Loucy (cell line): ENCODE measurements around the gene PARD3B.

Experiments used
- EZH2phosphoT487 ChIP-seq: fragments of 200-600 bp; IDR thresholded peaks from 2 replicates; pipeline ENCODE4 v1.6.1; 2018; ENCODE audit warnings: antibody characterized with exemption, mild to moderate bottlenecking, moderate library complexity, borderline replicate concordance
- TF ChIP-seq, protein P1 (sequence below): fragments of 200-600 bp; sonication (generic); conservative IDR thresholded peaks from 2 replicates; pipeline ENCODE4 v1.5.1; 2014; ENCODE audit warnings: mild to moderate bottlenecking, antibody characterized with exemption, low read length

DNA sequence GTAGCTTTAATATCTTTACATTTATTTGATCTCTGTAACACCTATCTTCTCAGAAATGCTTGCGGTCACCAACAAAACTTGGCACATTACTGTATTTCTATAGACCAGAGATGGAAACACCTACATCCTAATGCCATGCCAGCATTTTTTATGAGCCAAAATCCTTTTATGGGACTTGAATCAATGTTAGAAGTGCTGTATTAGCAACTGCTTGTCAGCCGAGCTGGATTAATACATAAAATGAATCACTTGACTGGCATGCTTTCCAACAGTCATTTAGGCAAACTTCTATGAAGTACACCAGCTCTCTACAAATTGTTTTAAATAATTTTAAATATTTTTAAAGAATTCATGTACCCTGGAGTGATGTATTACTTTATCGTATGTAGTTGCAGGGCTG, 864.1 kb downstream of the PARD3B start:
- TF ChIP-seq, protein P1, sequence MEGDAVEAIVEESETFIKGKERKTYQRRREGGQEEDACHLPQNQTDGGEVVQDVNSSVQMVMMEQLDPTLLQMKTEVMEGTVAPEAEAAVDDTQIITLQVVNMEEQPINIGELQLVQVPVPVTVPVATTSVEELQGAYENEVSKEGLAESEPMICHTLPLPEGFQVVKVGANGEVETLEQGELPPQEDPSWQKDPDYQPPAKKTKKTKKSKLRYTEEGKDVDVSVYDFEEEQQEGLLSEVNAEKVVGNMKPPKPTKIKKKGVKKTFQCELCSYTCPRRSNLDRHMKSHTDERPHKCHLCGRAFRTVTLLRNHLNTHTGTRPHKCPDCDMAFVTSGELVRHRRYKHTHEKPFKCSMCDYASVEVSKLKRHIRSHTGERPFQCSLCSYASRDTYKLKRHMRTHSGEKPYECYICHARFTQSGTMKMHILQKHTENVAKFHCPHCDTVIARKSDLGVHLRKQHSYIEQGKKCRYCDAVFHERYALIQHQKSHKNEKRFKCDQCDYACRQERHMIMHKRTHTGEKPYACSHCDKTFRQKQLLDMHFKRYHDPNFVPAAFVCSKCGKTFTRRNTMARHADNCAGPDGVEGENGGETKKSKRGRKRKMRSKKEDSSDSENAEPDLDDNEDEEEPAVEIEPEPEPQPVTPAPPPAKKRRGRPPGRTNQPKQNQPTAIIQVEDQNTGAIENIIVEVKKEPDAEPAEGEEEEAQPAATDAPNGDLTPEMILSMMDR, result no peak
- TF ChIP-seq EZH2phosphoT487, result no peak
